Mesenteric fat pad (tissue), 1 donor: ENCODE measurements around the gene GAS6. TPM values are rescaled to one million over a fixed set of nuclear protein-coding genes. Genes with fewer than 3 reads are reported as not detected.
A peak's percentile ranks its signal among the peaks of the same experiment; 100 is the strongest.
"Not testable (repeated sequence)": the region's sequence is repeated elsewhere in the genome, so short reads cannot be mapped to it uniquely, and the experiment has no call there.

Experiments
- DNase-seq: peaks from one replicate; pipeline ENCODE4 v3.0.0-alpha.2; 2020; ENCODE audit warnings: low spot score
- total RNA-seq: library from RNA; stranded (reverse); fragmentation: NEBNext Ultra II Directional; extraction: Animal tissue kit (Norgen Biotek cat#: 25700); gene quantifications from one replicate; pipeline ENCODE4 v1.2.1, GENCODE V29; 2021
- donor health status: DM: yes; HTN: yes; CAD: no.

The GAS6 gene
- total RNA-seq, 1 donor from 2014 or later, result 88.6 TPM

GRCh38 chr13:113842336-113843062 lies 21.4 kb downstream of the GAS6 start:
- DNase-seq, result no peak

DNA sequence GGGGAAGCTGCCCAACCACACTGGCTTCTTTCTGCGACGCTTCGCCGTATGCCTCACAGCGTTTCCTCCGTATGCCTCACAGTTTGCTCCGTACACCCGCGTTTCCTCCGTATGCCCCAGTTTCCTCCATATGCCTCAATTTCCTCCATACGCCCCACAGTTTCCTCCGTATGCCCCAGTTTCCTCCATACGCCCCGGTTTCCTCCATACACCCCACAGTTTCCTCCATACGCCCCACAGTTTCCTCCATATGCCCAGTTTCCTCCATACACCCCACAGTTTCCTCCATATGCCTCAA lies 22.6 kb downstream of the GAS6 start:
- no peak for DNase-seq

DNA sequence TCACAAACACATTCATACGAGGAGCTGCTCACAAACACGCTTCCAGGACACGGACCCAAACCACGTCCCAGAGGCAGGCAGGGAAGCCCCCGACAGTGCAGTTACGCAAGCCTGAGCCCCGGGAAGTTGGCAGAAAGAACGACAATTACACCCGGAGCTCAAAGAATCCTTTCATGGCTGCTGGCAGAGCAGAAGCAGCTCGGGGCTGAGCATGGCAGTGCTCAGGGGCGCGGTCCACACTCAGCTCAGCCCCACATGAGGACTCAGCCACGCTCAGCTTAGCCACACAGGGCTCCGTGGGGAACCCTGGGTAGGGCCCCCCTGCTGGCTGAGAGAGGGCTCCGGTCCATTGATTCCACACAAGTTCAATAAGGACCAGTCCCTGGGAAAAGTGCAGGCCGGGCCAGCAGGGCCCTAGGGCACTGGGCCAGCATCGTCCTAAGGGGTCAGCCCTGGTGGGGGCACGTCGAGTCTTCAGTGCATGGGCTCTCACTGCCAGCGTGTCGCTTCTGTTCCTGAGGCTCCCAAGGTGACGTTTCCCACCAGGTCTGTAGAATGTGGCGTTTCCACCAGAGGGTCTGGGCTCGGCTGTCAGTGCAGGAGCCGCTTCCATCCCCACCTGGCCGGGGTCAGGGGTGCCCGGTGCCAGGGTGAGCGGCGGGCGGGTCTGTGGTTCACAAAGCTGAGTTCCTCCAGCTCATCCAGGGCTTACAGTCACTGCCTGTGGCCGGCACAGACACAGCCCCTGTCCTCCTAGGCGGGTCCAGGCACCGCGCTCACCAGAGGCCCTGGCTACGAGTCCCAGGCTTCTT lies 23.1 kb downstream of the GAS6 start:
- DNase-seq, result no peak

DNA sequence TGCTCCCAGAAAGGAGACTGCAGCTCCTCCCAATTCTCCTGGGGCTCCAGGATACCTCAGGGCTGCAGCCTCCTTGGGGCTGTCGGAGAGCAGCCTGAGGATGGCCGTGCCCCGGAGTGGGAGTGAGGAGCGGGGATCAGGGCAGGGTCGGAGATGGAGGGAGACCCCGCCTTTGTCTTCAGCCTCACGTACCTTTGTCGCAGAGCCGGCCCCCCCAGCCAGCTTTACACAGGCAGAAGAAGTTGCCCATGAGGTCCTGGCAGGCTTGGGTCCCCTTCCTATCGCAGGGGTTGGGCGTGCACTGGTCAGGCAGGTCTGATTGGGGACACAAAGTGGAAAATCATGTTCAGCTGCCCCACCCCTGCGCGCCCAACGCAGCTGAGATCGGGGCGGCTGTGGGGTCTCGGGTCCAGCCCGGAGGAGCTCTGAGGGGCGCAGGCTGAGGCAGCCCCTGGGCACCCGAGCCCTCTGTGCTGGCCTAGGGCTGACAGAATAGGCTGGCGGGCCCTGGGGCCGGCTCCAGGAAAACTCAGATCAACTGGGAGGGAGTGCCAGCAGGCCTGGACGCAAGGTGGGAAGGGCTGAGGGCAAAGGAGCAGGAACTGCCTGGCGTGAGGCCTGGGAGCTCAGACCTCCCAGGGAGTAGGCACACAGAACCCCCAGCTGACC lies 24.2 kb downstream of the GAS6 start:
- DNase-seq, result no peak

GRCh38 chr13:113838711-113839201 lies 25.1 kb downstream of the GAS6 start:
- no peak for DNase-seq

GRCh38 chr13:113837560-113838355 lies 26.1 kb downstream of the GAS6 start:
- DNase-seq, result peak; percentile 95

- no peak for DNase-seq
These were observed 26.9 kb downstream of the GAS6 start for GRCh38 chr13:113836768-113837559.

DNA sequence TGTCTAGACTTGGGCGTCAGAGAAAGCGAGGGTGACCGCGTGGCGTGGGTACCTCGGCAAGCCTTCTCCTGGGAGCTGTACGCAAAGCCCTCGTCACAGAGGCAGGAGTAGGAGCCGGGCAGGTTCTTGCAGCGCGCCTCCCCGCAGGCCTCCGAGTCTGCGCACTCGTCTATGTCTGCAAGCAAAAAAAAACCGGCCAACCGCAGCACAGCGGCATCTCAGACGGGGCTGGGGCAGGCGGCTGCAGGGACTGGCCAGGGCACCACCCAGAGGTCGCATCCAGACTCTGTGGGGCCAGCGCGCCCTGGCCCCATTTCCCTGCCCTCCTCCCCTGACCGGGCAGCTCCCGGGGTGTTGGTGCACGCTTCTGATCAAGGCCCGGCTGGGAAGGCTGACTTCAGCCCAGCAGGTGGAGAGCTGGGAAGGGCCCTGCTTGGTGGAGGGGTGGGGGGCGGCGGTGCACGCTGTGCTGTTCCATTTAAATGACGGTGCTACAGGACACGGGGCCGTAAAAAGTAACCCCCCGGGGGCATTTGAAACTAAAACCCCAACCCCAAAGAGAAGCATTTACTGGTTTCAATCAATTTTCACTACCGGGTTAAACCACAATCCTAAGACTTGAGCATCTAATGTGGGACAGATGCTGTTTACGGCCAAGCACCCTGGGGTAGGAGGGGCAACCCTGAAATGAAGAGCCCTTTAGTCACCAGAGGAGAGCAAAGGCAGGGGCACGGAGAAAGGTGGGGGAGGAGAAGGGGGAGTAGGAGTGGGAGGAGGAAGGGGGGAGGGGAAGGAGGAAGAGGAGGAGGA lies 28.2 kb downstream of the GAS6 start:
- DNase-seq, result no peak

DNA sequence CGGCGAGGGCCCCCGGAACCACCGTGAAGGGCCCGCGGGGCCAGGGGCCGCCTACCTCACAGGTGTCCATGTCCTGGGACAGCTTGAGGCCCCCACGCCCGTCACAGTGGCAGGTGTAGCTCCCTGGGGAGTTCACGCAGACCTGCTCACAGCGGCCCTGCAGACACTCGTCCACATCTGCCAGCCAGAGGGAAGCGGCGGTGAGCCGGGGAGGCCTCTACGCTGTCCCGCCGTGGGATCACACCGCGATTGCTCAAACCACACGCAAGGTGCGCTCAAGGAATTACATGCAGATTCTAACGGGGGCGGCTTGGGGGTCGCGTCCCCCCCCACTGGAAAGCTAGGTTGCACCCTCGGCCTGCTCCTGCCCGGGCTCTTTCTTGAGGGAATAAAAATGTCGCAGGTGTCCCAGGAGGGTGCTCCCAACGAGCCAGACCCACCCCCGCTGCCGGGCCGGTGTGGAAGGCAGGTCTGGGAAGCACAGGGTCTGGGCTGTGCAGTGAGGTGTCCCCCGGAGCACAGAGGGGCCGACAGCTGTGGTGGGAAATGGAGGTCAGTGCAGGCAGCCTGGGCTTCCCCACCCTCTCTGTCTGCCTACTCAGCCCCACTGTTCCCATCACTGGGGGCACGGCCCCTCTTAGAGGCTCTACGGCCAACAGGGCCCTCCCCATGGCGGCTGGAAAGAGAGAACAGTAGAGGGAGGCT lies 29.2 kb downstream of the GAS6 start:
- DNase-seq, result no peak

GRCh38 chr13:113834006-113834405 lies 29.9 kb downstream of the GAS6 start:
- not testable (repeated sequence) for DNase-seq

DNA sequence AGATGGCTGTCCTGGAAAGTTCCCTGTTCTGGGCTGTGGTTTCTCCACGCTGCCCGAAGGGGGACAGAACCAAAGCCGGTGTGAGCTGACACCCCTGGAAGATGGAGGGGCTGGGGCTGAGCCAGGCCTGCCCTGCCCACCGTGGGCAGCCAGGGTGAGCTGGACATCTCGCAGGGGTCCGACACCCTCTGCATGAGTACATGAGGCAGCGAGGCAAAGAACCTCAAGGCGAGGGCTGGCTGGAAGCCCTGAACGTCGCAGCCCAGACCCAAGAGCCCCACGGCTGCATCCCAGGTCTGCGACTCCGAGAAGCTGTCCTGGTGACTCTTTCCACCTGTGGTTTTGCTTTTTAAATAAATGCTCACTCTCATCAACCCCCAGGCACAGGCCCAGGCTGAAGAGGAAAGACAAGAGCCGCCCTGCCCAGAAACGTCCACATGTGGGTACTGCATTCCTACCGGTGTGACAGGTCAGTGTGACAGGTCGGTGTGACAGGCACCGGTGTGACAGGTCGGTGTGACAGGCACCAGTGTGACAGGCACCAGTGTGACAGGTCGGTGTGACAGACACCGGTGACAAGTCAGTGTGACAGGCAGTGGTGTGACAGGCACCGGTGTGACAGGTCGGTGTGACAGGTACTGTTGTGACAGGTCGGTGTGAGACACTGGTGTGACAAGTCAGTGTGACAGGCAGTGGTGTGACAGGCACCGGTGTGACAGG lies 30.6 kb downstream of the GAS6 start:
- no peak for DNase-seq

GRCh38 chr13:113832631-113833030 lies 31.2 kb downstream of the GAS6 start:
- no peak for DNase-seq

- no peak for DNase-seq
These were observed 31.7 kb downstream of the GAS6 start for GRCh38 chr13:113832205-113832604.

- no peak for DNase-seq
These were observed 32.8 kb downstream of the GAS6 start for GRCh38 chr13:113831061-113831460.

GRCh38 chr13:113830426-113830950 lies 33.4 kb downstream of the GAS6 start:
- DNase-seq, result not testable (repeated sequence)

DNA sequence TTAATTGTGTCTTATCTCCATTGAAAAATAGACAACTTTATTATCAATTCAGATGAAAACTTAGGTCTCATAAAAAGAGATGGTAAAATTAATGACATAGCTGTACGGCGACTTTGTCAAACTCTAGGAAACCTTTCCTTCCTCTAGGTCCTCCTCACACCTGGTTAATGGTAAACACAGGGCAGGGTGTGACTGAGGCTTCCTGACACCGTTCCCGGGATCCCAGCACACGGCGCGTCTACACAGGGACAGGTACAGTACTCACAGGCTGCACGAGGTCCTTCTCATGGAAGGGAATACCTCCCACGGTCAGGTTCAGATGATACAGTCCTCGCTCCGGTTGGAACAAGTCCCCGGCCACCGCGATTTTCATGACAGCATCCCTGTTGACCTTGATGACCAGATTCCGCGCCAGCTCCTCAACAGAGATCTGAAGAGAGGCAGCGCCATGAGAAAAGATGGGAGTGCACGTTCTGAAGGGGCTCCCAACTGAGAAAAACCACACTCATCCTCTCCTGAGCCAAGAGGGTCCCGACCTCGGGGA lies 35.5 kb downstream of the GAS6 start:
- DNase-seq, result no peak

DNA sequence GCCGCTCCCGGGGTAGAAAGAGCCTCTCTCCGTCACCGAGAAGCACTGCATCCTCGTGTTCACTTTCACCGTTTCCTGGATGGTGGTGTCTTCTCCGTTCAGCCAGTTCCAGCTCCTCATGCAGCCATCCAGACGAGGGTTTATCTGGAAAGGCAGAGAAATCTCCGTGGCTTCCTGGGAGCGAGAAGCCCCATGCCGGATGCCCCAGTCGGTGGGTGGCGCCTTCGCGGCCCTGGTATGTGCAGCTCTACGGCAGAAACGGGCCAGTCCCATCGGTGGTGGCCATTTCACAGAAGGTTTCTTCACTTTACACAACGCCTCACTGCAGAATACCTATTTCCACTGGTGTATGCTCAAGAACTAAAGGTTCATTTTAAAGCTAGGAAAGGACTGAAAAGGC lies 36.9 kb downstream of the GAS6 start:
- no peak for DNase-seq

DNA sequence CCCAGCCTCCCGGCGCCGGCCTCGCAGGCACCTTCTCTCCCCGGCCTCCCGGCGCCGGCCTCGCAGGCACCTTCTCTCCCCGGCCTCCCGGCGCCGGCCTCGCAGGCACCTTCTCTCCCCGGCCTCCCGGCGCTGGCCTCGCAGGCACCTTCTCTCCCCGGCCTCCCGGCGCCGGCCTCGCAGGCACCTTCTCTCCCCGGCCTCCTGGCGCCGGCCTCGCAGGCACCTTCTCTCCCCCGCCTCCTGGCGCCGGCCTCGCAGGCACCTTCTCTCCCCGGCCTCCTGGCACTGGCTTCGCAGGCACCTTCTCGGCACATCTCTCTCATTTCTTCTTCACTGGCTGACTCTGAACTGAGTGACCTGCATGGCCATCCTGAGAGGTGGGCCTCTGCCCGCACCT lies 37.4 kb downstream of the GAS6 start:
- not testable (repeated sequence) for DNase-seq
